GM12878 (cell line): ENCODE data around the gene IL11. TPM values are rescaled to one million over a fixed set of nuclear protein-coding genes. Genes with fewer than 3 reads are reported as not detected.
A peak's percentile ranks its signal among the peaks of the same experiment; 100 is the strongest.
"Not testable (repeated sequence)": the region's sequence is repeated elsewhere in the genome, so short reads cannot be mapped to it uniquely, and the experiment has no call there.

Experiments
- ATAC-seq: fragments of 200-7000 bp; cut with Tn5 transposase; 3 replicates; pipeline ENCODE4 v1.9.1; 2020; ENCODE audit warnings: mild to moderate bottlenecking, moderate library complexity
- BruUV-seq: library from RNA; stranded (reverse); fragments of 400-500 nt; replicated peaks from 2 replicates; lab custom pipeline; 2021; lab: Mats Ljungman, UMichigan
- CTCF ChIA-PET: fragments of 300-600 bp; sonication (Branson Sonifier 250); formaldehyde crosslinking; extraction: SDS; loops from one replicate; lab custom pipeline; 2021; ENCODE audit warnings: inconsistent platforms; lab: Yijun Ruan, JAX
- POLR2A ChIA-PET: fragments of 350-600 bp; formaldehyde crosslinking; extraction: SDS; loops from one replicate; lab custom pipeline; 2021; ENCODE audit warnings: inconsistent platforms; lab: Charles Lee
- RAD21 ChIA-PET: fragments of 300-600 bp; sonication (Branson Sonifier 250); formaldehyde crosslinking; loops from one replicate; lab custom pipeline; 2023; ENCODE audit warnings: antibody characterized with exemption; ENCODE audit not compliant: unreplicated experiment; lab: Charles Lee
- SMC1A ChIA-PET: fragments of 300-600 bp; sonication (Branson Sonifier 250); formaldehyde crosslinking; loops from one replicate; lab custom pipeline; 2023; ENCODE audit not compliant: unreplicated experiment, uncharacterized antibody; lab: Charles Lee
- DNase-seq: peaks from one replicate; pipeline ENCODE4 v3.0.0-alpha.2; 2011; ENCODE audit warnings: low read depth, low spot score
- FAIRE-seq: peaks from 3 replicates; lab custom pipeline; 2011; peaks lifted over from hg19 to GRCh38; lab: Jason Lieb, UNC
- H2AFZ ChIP-seq: 2 replicates; pipeline ENCODE4 v1.6.0; 2011; ENCODE audit warnings: low read depth, low read length, control low read depth; ENCODE audit not compliant: control insufficient read depth
- H3K27ac ChIP-seq: 2 replicates; pipeline ENCODE4 v1.5.1; 2011; ENCODE audit warnings: control low read depth; ENCODE audit not compliant: control insufficient read depth, insufficient read depth
- H3K27me3 ChIP-seq, 2 experiments: replicated peaks in 1 of 2; 2 replicates each; pipeline versions ENCODE4 v1.6.0 to v1.6.1; 2011; ENCODE audit warnings: low read length in 1 of 2; ENCODE audit not compliant: control insufficient read depth in 2 of 2, insufficient read depth in 2 of 2
- H3K36me3 ChIP-seq, 2 experiments: 2 replicates each; pipeline ENCODE4 v1.5.1; 2011; ENCODE audit warnings: low read length in 1 of 2; ENCODE audit not compliant: control insufficient read depth in 2 of 2, insufficient read depth in 2 of 2
- H3K4me1 ChIP-seq: 2 replicates; pipeline ENCODE4 v1.6.1; 2011; ENCODE audit warnings: mild to moderate bottlenecking, low read length, moderate library complexity, mixed read lengths; ENCODE audit not compliant: control insufficient read depth, insufficient read depth
- H3K4me2 ChIP-seq: 2 replicates; pipeline ENCODE4 v1.6.0; 2011; ENCODE audit warnings: control low read depth; ENCODE audit not compliant: control insufficient read depth, insufficient read depth
- H3K4me3 ChIP-seq: fragments of 200-600 bp; sonication (generic); 2 replicates; pipeline ENCODE4 v1.5.1; 2016
- H3K79me2 ChIP-seq: 2 replicates; pipeline ENCODE4 v1.6.0; 2011; ENCODE audit warnings: low read length; ENCODE audit not compliant: control insufficient read depth, insufficient read depth
- H3K9ac ChIP-seq: 2 replicates; pipeline ENCODE4 v1.8.0; 2011; ENCODE audit warnings: low read length, control low read depth, mixed read lengths; ENCODE audit not compliant: control insufficient read depth, insufficient read depth
- H3K9me3 ChIP-seq: replicated peaks from 3 replicates; pipeline ENCODE4 v1.5.1; 2011; ENCODE audit warnings: mild to moderate bottlenecking, low read length; ENCODE audit not compliant: control insufficient read depth, insufficient read depth
- H4K20me1 ChIP-seq: 2 replicates; pipeline ENCODE4 v1.6.0; 2011; ENCODE audit not compliant: control insufficient read depth, insufficient read depth
- CREB1 ChIP-seq: IDR thresholded peaks from 2 replicates; pipeline ENCODE4 v1.6.1; 2012; ENCODE audit warnings: low read depth, mild to moderate bottlenecking, inconsistent platforms
- CREM ChIP-seq: IDR thresholded peaks from 2 replicates; pipeline ENCODE4 v1.6.1; 2014; ENCODE audit warnings: antibody characterized with exemption, low read depth
- IKZF1 ChIP-seq: fragments of 450-650 bp; conservative IDR thresholded peaks from 2 replicates; pipeline ENCODE4 v1.6.1; 2017; ENCODE audit warnings: antibody characterized with exemption, mild to moderate bottlenecking
- RFX5 ChIP-seq: IDR thresholded peaks from 2 replicates; pipeline ENCODE4 v1.6.1; 2011; ENCODE audit warnings: low read depth, low read length, improper control_type of control experiment
- RUNX3 ChIP-seq: IDR thresholded peaks from 2 replicates; pipeline ENCODE4 v1.6.1; 2012; ENCODE audit warnings: low read length, inconsistent platforms
- WGBS: methylation state at CpG from one replicate; pipeline ENCODE4 v1.1.6; 2016; ENCODE audit warnings: low lambda C conversion rate; ENCODE audit not compliant: insufficient replicate concordance, insufficient coverage; ENCODE audit errors: missing lambda C conversion rate; 5-methylcytosine and 5-hydroxymethylcytosine counted together
- in situ Hi-C: fragments of 300-500 bp; cut with MboI; formaldehyde crosslinking; loops from 9 replicates; pipeline ENCODE4 v1.14.3; 2018; ENCODE audit warnings: mixed read lengths
- intact Hi-C: fragments of 100-400 bp; cut with micrococcal nuclease; formaldehyde crosslinking; loops from one replicate; pipeline ENCODE4 v1.14.2; 2022; ENCODE audit not compliant: unreplicated experiment
- polyA plus RNA-seq, 11 experiments: library from polyadenylated mRNA; depleted of rRNA in 4 of 11; unstranded in 6 of 11; stranded (reverse) in 5 of 11; fragments of >200 nt; fragmentation: Nextera tagmentation in 4 of 11; fragmentation: Illumina TruSeq in 1 of 11; extraction: Ambion mirVana in 4 of 11; extraction: Trizol in 1 of 11; gene quantifications; 1 replicate in 1 of 11; 2 replicates in 10 of 11; pipeline versions ENCODE4 v1.2.1 to v1.2.3, GENCODE V29; 2011 to 2016; ENCODE audit warnings: inconsistent platforms in 2 of 11, missing spikeins in 2 of 11, low read depth in 1 of 11
- total RNA-seq, 4 experiments: library from RNA; depleted of rRNA in 3 of 4; stranded (reverse); fragments of >200 nt in 3 of 4; fragmentation: Illumina TruSeq in 1 of 4; extraction: Trizol in 1 of 4; gene quantifications; 2 replicates each; pipeline versions ENCODE4 v1.2.1 to v1.2.3, GENCODE V29; 2013 to 2021

Gene IL11
- total and polyA plus RNA-seq, 10 of the 15 experiments (the other 5 are each of a cell fraction or from before 2014, with no cell fraction given), result 0.15 TPM; not detected in 9

- H3K27ac ChIP-seq, H4K20me1 ChIP-seq, H3K4me2 ChIP-seq, RAD21 ChIA-PET, H3K9ac ChIP-seq, H3K4me1 ChIP-seq, intact Hi-C loops, in situ Hi-C loops, BruUV-seq, H2AFZ ChIP-seq, H3K27me3 ChIP-seq, POLR2A ChIA-PET, H3K9me3 ChIP-seq, H3K36me3 ChIP-seq, H3K4me3 ChIP-seq, DNase-seq, FAIRE-seq, SMC1A ChIA-PET, H3K79me2 ChIP-seq: not testable (repeated sequence)
- ATAC-seq, result peak; percentile 63; the same call in 2 of the 3 replicates
- TF ChIP-seq RFX5 (peak; percentile 96), CREM (0 out of 2 replicates have a peak, but pooled peaks have one; percentile 37), CREB1 (peak; percentile 76)
- 36% methylated on average over 4 of the region's 4 CpGs for WGBS
- CTCF ChIA-PET, result interaction anchor here (0.8 kb wide), 1 partner anchor 8 kb away, joined by 3 read pairs; no protein-coding TSS in a partner anchor
Observed at GRCh38 chr19:55328774-55329318, 41.4 kb downstream of the IL11 start.

- Histone ChIP-seq H3K79me2 (no peaks in the 10 kb centered on the region), H3K4me3 (no peak within 1 kb of the TSS), H3K36me3 (no peaks in the 10 kb centered on the region), H3K4me2 (no peak within 1 kb of the TSS), H3K9ac (no peak within 1 kb of the TSS), H3K4me1 (no peaks in the 10 kb centered on the region), H3K27me3 (no peaks in the 10 kb centered on the region), H3K9me3 (no peaks in the 10 kb centered on the region), H4K20me1 (no peaks in the 10 kb centered on the region), H3K27ac (no peak within 1 kb of the TSS), H2AFZ (peak within 1 kb of the TSS; percentile 3)
- POLR2A ChIA-PET, result interaction anchor here (0.6 to 2.2 kb wide), 2 partner anchors 14 to 35 kb away, joined by 4 to 7 read pairs; partner anchors contain the start of gene KMT5C
- 38% methylated on average over 14 of the region's 14 CpGs for WGBS
- intact Hi-C loops (no loop called here), in situ Hi-C loops (no loop called here)
- CTCF ChIA-PET, result interaction anchor here (0.9 to 1.4 kb wide), 2 partner anchors 22 to 24 kb away, joined by 3 to 4 read pairs; no protein-coding TSS in a partner anchor
- BruUV-seq, result no TSS peak
- SMC1A ChIA-PET, result no interaction called here
- FAIRE-seq, result no peak
- no peak for DNase-seq
- ATAC-seq, result no peak
- TF ChIP-seq RUNX3, result peak; percentile 23; the same call in 1 of the 2 replicates
- no peak for TF ChIP-seq IKZF1
- RAD21 ChIA-PET, result interaction anchor here (1.0 kb wide), 1 partner anchor 14 kb away, joined by 3 read pairs; the partner anchor contains the start of gene KMT5C
Observed at GRCh38 chr19:55325172-55325571, 45.1 kb downstream of the IL11 start, which contains the start of gene TMEM150B. TMEM150B (minus strand) TSS chr19:55325341; CDS start chr19:55321036, 4,305 bp downstream.
